ENCODE results near the gene CDKN3. TPM values are rescaled to one million over a fixed set of nuclear protein-coding genes. Genes with fewer than 3 reads are reported as not detected.
"Not testable (repeated sequence)": the region's sequence is repeated elsewhere in the genome, so short reads cannot be mapped to it uniquely, and the experiment has no call there.

CDKN3 gene
- polyA plus RNA-seq, 4 donors = 2.2 to 56.3 (median 13.2) TPM

DNA sequence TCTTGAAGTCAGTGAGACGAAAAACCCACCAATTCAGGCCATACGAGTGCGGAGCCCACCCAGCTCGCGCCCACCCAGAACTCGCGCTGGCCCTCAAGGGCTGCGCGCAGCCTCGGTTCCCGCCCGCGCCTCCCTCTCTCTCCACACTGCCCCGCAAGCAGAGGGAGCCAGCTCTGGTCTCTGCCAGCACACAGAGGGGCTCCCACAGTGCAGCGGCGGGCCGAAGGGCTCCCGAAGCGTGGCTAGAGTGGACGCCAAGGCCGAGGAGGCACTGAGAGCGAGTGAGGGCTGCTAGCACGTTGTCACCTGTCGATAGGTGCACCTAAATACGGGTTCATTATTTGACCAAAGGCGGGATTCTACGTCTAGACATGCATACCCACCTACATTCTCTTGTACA lies 2.2 kb upstream of the CDKN3 start:
- DNase-seq = no peak
- no peak overlapping the region for H3K4me3 ChIP-seq (ENCODE audit: low read depth in 1 of 3, low read length in 3 of 3)
- no peaks in the 10 kb centered on the region for H3K9me3 ChIP-seq (ENCODE audit: control insufficient read depth in 2 of 2, insufficient read depth in 1 of 2, low read depth in 1 of 2, low read length in 1 of 2)
- H3K27me3 ChIP-seq (ENCODE audit: control insufficient read depth in 3 of 3, insufficient read depth in 3 of 3, low read length in 3 of 3) = no peaks in the 10 kb centered on the region
- no peak for FAIRE-seq
- H3K27ac ChIP-seq (ENCODE audit: low read depth in 1 of 3, low read length in 2 of 3) = no peak overlapping the region
- no peaks in the 10 kb centered on the region for H3K4me1 ChIP-seq (ENCODE audit: control insufficient read depth in 3 of 3, insufficient read depth in 2 of 3, low read depth in 1 of 3, low read length in 2 of 3)
- no peaks in the 10 kb centered on the region for H3K36me3 ChIP-seq (ENCODE audit: control insufficient read depth in 3 of 3, insufficient read depth in 2 of 3, low read depth in 1 of 3, low read length in 3 of 3)
- 96 to 97% (median 96%) methylated on average over 24 to 27 of the region's 27 CpGs for WGBS, 3 donors

DNA sequence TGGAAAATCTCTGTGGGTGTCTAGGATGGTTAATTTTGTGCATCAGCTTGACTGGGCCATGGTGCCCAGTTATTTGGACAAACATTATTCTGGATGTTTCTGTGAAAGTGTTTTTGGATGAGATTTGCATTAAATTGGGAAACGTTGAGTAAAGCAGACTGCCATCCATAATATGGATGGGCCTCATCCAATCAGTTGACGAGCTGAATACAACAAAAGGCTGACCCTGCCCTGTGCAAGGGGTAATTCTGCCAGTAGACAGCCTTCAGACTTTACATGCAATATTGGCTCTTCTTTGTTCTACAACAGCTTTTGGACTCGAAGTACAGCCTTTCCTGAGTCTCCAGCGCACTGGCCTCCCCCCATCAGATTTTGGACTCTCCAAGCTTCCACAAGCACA lies 1.5 kb upstream of the CDKN3 start:
- no peak overlapping the region for H3K27ac ChIP-seq (ENCODE audit: low read depth in 1 of 3, low read length in 2 of 3)
- H3K27me3 ChIP-seq (ENCODE audit: control insufficient read depth in 3 of 3, insufficient read depth in 3 of 3, low read length in 3 of 3) = no peaks in the 10 kb centered on the region
- no peaks in the 10 kb centered on the region for H3K4me1 ChIP-seq (ENCODE audit: control insufficient read depth in 3 of 3, insufficient read depth in 2 of 3, low read depth in 1 of 3, low read length in 2 of 3)
- H3K9me3 ChIP-seq (ENCODE audit: control insufficient read depth in 2 of 2, insufficient read depth in 1 of 2, low read depth in 1 of 2, low read length in 1 of 2) = no peaks in the 10 kb centered on the region
- DNase-seq = no peak
- WGBS, 3 donors = 81 to 93% (median 86%) methylated on average over 4 of the region's 4 CpGs
- FAIRE-seq = no peak
- no peaks in the 10 kb centered on the region for H3K36me3 ChIP-seq (ENCODE audit: control insufficient read depth in 3 of 3, insufficient read depth in 2 of 3, low read depth in 1 of 3, low read length in 3 of 3)
- no peak overlapping the region for H3K4me3 ChIP-seq (ENCODE audit: low read depth in 1 of 3, low read length in 3 of 3)

DNA sequence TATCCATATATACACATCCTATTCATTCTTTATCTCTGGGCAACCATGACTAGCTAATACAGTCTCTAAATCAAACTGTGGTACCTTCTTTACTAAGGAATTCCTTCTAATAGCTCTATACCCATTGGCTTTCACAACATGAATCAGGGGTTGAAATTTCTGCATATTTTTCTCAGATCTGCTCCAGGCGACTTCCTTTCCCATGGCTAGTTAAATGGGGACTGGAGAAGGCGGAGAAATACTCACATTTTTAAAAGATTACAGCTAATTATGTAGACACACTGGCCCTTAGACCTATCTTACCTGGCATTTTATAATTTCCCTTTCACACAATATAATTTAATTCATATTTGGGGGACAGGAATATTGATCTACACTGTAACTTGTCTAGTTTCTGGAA lies 1.1 kb upstream of the CDKN3 start:
- 94 to 96% (median 95%) methylated on average over 2 of the region's 2 CpGs for WGBS, 3 donors

DNA sequence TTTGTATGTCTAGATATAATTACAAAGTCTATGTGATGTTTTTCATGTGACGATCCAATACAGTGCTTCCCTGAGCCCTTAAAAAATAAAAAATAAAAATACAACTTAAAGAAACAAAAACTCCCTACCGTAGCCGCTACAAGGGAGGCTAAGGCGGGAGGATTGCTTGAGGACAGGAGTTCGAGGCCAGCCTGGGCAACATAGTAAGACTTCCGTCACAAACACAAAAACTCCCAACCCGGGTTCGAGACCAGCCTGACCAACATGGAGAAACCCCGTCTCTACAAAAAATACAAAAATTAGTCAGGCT lies 669 bp upstream of the CDKN3 start:
- 57 to 72% (median 59%) methylated on average over 9 of the region's 9 CpGs for WGBS, 3 donors
- no peak for FAIRE-seq
- no peaks in the 10 kb centered on the region for H3K36me3 ChIP-seq (ENCODE audit: control insufficient read depth in 3 of 3, insufficient read depth in 2 of 3, low read depth in 1 of 3, low read length in 3 of 3)
- H3K4me1 ChIP-seq (ENCODE audit: control insufficient read depth in 3 of 3, insufficient read depth in 2 of 3, low read depth in 1 of 3, low read length in 2 of 3) = no peaks in the 10 kb centered on the region
- no peak for DNase-seq
- no peaks in the 10 kb centered on the region for H3K27me3 ChIP-seq (ENCODE audit: control insufficient read depth in 3 of 3, insufficient read depth in 3 of 3, low read length in 3 of 3)
- H3K4me3 ChIP-seq (ENCODE audit: low read depth in 1 of 3, low read length in 3 of 3) = peak overlapping the region in 2 of 3 donors; percentile 31 to 46
- H3K9me3 ChIP-seq (ENCODE audit: control insufficient read depth in 2 of 2, insufficient read depth in 1 of 2, low read depth in 1 of 2, low read length in 1 of 2) = no peaks in the 10 kb centered on the region
- H3K27ac ChIP-seq (ENCODE audit: low read depth in 1 of 3, low read length in 2 of 3) = peak overlapping the region in 1 of 3 donors; percentile 40

More for the DNA sequence above, 1.1 kb upstream of the CDKN3 start:
- H3K4me1 ChIP-seq (ENCODE audit: control insufficient read depth in 3 of 3, insufficient read depth in 2 of 3, low read depth in 1 of 3, low read length in 2 of 3) = no peaks in the 10 kb centered on the region
- H3K27me3 ChIP-seq (ENCODE audit: control insufficient read depth in 3 of 3, insufficient read depth in 3 of 3, low read length in 3 of 3) = no peaks in the 10 kb centered on the region
- FAIRE-seq = no peak
- H3K36me3 ChIP-seq (ENCODE audit: control insufficient read depth in 3 of 3, insufficient read depth in 2 of 3, low read depth in 1 of 3, low read length in 3 of 3) = no peaks in the 10 kb centered on the region
- H3K9me3 ChIP-seq (ENCODE audit: control insufficient read depth in 2 of 2, insufficient read depth in 1 of 2, low read depth in 1 of 2, low read length in 1 of 2) = no peaks in the 10 kb centered on the region
- H3K4me3 ChIP-seq (ENCODE audit: low read depth in 1 of 3, low read length in 3 of 3) = no peak overlapping the region
- no peak overlapping the region for H3K27ac ChIP-seq (ENCODE audit: low read depth in 1 of 3, low read length in 2 of 3)
- no peak for DNase-seq

DNA sequence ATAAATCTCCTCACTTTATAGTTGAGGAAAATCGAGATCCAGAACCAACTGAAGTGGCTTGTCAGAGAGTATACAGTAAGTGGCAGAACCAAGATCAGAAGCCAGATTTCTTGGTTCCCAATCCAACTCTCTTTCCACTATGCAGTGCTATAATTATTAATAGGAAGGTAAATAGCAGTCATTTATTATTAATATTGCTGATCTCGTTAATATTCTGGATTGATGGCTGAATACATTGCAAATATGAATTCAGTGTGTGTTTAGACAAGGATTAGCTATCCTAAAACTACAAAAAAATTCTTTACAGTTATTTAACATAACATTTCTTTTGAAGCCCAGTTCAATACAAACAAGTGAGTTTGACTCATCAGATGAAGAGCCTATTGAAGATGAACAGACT lies 2.8 kb downstream of the CDKN3 start:
- H3K36me3 ChIP-seq (ENCODE audit: control insufficient read depth in 3 of 3, insufficient read depth in 2 of 3, low read depth in 1 of 3, low read length in 3 of 3) = no peaks in the 10 kb centered on the region
- FAIRE-seq = no peak
- WGBS, 3 donors = 71 to 87% (median 82%) methylated on average over 2 of the region's 2 CpGs
- H3K27me3 ChIP-seq (ENCODE audit: control insufficient read depth in 3 of 3, insufficient read depth in 3 of 3, low read length in 3 of 3) = no peaks in the 10 kb centered on the region
- no peaks in the 10 kb centered on the region for H3K9me3 ChIP-seq (ENCODE audit: control insufficient read depth in 2 of 2, insufficient read depth in 1 of 2, low read depth in 1 of 2, low read length in 1 of 2)
- no peak overlapping the region for H3K4me3 ChIP-seq (ENCODE audit: low read depth in 1 of 3, low read length in 3 of 3)
- DNase-seq = no peak
- H3K27ac ChIP-seq (ENCODE audit: low read depth in 1 of 3, low read length in 2 of 3) = no peak overlapping the region
- no peaks in the 10 kb centered on the region for H3K4me1 ChIP-seq (ENCODE audit: control insufficient read depth in 3 of 3, insufficient read depth in 2 of 3, low read depth in 1 of 3, low read length in 2 of 3)

DNA sequence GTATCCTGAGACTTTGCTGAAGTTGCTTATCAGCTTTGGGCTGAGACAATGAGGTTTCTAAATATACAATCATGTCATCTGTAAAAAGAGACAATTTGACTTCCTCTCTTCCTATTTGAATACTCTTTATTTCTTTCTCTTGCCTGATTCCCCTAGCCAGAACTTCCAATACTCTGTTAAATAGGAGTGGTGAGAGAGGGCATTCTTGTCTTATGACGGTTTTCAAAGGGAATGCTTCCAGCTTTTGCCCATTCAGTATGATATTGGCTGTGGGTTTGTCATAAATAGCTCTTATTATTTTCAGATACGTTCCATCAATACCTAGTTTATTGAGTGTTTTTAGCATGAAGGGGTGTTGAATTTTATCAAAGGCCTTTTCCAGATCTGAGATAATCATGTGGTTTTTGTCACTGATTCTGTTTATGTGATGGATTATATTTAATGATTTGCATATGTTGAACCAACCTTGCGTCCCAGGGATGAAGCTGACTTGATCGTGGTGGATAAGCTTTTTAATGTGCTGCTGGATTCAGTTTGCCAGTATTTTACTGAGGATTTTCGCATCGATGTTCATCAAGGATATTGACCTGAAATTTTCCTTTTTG lies 6.7 kb downstream of the CDKN3 start:
- H3K4me3 ChIP-seq (ENCODE audit: low read depth in 1 of 3, low read length in 3 of 3); H3K36me3 ChIP-seq (ENCODE audit: control insufficient read depth in 3 of 3, insufficient read depth in 2 of 3, low read depth in 1 of 3, low read length in 3 of 3); H3K27ac ChIP-seq (ENCODE audit: low read depth in 1 of 3, low read length in 2 of 3); H3K4me1 ChIP-seq (ENCODE audit: control insufficient read depth in 3 of 3, insufficient read depth in 2 of 3, low read depth in 1 of 3, low read length in 2 of 3); H3K9me3 ChIP-seq (ENCODE audit: control insufficient read depth in 2 of 2, insufficient read depth in 1 of 2, low read depth in 1 of 2, low read length in 1 of 2); FAIRE-seq; H3K27me3 ChIP-seq (ENCODE audit: control insufficient read depth in 3 of 3, insufficient read depth in 3 of 3, low read length in 3 of 3); DNase-seq: not testable (repeated sequence)
- WGBS, 3 donors = 89 to 94% (median 93%) methylated on average over 6 of the region's 6 CpGs

DNA sequence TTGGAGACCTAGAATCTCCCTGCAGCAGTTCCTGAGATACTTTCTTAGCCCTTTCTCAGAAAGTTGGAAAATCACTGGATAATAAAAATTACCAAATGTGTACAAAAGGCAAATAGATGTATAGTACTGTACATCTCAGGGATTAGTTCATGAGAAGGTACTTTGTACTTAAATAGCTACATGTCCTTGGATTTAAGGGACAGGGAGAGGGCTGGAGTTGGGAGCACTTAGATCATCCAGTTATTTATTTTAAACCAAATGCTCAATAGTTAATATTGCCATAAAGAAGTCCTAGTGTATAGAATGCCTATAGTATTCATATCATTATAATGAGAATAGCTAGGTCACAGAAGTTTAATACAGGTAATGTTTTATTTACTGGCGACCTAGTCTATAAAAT lies 13.4 kb downstream of the CDKN3 start:
- WGBS, 3 donors = 97 to 100% (median 98%) methylated on average over 1 of the region's 1 CpG
- Histone ChIP-seq H3K36me3 (ENCODE audit: control insufficient read depth in 3 of 3, insufficient read depth in 2 of 3, low read depth in 1 of 3, low read length in 3 of 3) (peaks cover 0 to 17% (median 0%) of the 10 kb centered on the region in 3 donors), H3K27ac (ENCODE audit: low read depth in 1 of 3, low read length in 2 of 3) (no peak overlapping the region), H3K9me3 (ENCODE audit: control insufficient read depth in 2 of 2, insufficient read depth in 1 of 2, low read depth in 1 of 2, low read length in 1 of 2) (no peaks in the 10 kb centered on the region), H3K4me3 (ENCODE audit: low read depth in 1 of 3, low read length in 3 of 3) (no peak overlapping the region), H3K4me1 (ENCODE audit: control insufficient read depth in 3 of 3, insufficient read depth in 2 of 3, low read depth in 1 of 3, low read length in 2 of 3) (no peaks in the 10 kb centered on the region), H3K27me3 (ENCODE audit: control insufficient read depth in 3 of 3, insufficient read depth in 3 of 3, low read length in 3 of 3) (no peaks in the 10 kb centered on the region)
- no peak for DNase-seq
- no peak for FAIRE-seq

DNA sequence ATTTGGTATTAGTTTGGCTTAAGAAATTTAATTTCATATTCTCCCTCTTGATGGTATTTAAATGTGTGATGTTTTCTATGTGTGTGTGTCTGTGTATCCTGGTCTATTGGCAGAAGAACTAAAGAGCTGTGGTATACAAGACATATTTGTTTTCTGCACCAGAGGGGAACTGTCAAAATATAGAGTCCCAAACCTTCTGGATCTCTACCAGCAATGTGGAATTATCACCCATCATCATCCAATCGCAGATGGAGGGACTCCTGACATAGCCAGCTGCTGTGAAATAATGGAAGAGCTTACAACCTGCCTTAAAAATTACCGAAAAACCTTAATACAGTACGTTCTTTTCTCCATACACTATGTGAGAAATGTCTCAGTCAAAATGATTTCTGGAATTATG lies 14.6 kb downstream of the CDKN3 start:
- H3K9me3 ChIP-seq (ENCODE audit: control insufficient read depth in 2 of 2, insufficient read depth in 1 of 2, low read depth in 1 of 2, low read length in 1 of 2) = no peaks in the 10 kb centered on the region
- no peak for DNase-seq
- H3K27me3 ChIP-seq (ENCODE audit: control insufficient read depth in 3 of 3, insufficient read depth in 3 of 3, low read length in 3 of 3) = no peaks in the 10 kb centered on the region
- no peak for FAIRE-seq
- 94 to 98% (median 96%) methylated on average over 3 of the region's 3 CpGs for WGBS, 3 donors
- H3K36me3 ChIP-seq (ENCODE audit: control insufficient read depth in 3 of 3, insufficient read depth in 2 of 3, low read depth in 1 of 3, low read length in 3 of 3) = peaks cover 0 to 17% (median 0%) of the 10 kb centered on the region in 3 donors
- H3K4me1 ChIP-seq (ENCODE audit: control insufficient read depth in 3 of 3, insufficient read depth in 2 of 3, low read depth in 1 of 3, low read length in 2 of 3) = no peaks in the 10 kb centered on the region
- no peak overlapping the region for H3K4me3 ChIP-seq (ENCODE audit: low read depth in 1 of 3, low read length in 3 of 3)
- H3K27ac ChIP-seq (ENCODE audit: low read depth in 1 of 3, low read length in 2 of 3) = no peak overlapping the region

DNA sequence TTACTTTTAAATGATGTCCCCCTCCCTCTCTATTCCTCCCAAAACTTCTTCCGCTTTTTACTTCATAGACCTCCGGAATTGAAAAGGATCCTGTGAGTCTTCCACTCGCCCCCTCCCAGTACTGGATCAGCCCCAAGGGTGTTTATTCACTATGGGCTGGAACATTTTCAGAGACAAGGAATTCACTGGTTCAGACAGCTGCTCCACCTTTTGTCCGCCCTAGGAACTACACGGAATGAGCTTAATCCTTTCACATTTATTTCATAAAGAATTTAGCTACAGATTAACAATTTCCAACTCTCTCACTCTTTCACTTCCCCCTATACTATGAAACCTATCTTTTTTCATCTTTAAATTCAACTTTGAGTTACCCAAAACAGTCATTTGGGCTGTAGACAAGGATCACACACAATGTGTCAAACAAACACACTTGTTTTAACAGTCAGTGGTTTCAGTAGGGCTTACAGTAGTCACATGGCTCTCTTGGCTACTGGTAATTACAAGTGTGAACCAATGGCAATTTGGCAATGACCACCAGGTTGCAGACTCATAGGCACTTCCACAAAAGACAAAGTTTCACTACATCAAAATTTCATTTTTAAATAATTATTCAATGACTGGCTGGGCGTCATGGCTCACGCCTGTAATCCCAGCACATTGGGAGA lies 23.8 kb downstream of the CDKN3 start:
- Histone ChIP-seq H3K9me3 (ENCODE audit: control insufficient read depth in 2 of 2, insufficient read depth in 1 of 2, low read depth in 1 of 2, low read length in 1 of 2) (no peaks in the 10 kb centered on the region), H3K27me3 (ENCODE audit: control insufficient read depth in 3 of 3, insufficient read depth in 3 of 3, low read length in 3 of 3) (no peaks in the 10 kb centered on the region), H3K4me1 (ENCODE audit: control insufficient read depth in 3 of 3, insufficient read depth in 2 of 3, low read depth in 1 of 3, low read length in 2 of 3) (peaks cover 0 to 4% (median 0%) of the 10 kb centered on the region in 3 donors), H3K4me3 (ENCODE audit: low read depth in 1 of 3, low read length in 3 of 3) (no peak overlapping the region), H3K27ac (ENCODE audit: low read depth in 1 of 3, low read length in 2 of 3) (no peak overlapping the region), H3K36me3 (ENCODE audit: control insufficient read depth in 3 of 3, insufficient read depth in 2 of 3, low read depth in 1 of 3, low read length in 3 of 3) (peaks cover 0 to 6% (median 1%) of the 10 kb centered on the region in 3 donors)
- peak; percentile 51 to 61 for DNase-seq
- WGBS, 3 donors = 55 to 59% (median 58%) methylated on average over 7 of the region's 7 CpGs
- FAIRE-seq = no peak

Measured in small intestine (tissue), 7 donors.